H9 (cell line): ENCODE measurements around the gene ACSF3. TPM values are rescaled to one million over a fixed set of nuclear protein-coding genes. Genes with fewer than 3 reads are reported as not detected.

Experiments
- DNase-seq: peaks from one replicate; pipeline ENCODE4 v3.0.0-alpha.2; 2017
- H2AFZ ChIP-seq: one replicate; pipeline ENCODE4 v1.6.1; 2013; ENCODE audit warnings: mild to moderate bottlenecking, low read length, control low read depth, moderate library complexity
- H2AK5ac ChIP-seq: 2 replicates; pipeline ENCODE4 v1.6.1; 2013; ENCODE audit warnings: low read length, control low read depth, mixed read lengths; ENCODE audit not compliant: insufficient read length
- H2BK120ac ChIP-seq: one replicate; pipeline ENCODE4 v1.6.1; 2013; ENCODE audit warnings: low read depth, mild to moderate bottlenecking, low read length, control low read depth, inconsistent platforms; ENCODE audit not compliant: poor library complexity, severe bottlenecking
- H2BK12ac ChIP-seq: 2 replicates; pipeline ENCODE4 v1.6.1; 2013; ENCODE audit warnings: low read length, control low read depth, mixed read lengths, low read depth; ENCODE audit not compliant: insufficient read length
- H2BK15ac ChIP-seq: 2 replicates; pipeline ENCODE4 v1.6.1; 2013; ENCODE audit warnings: low read depth, low read length, control low read depth
- H2BK20ac ChIP-seq: one replicate; pipeline ENCODE4 v1.6.1; 2013; ENCODE audit warnings: low read depth, mild to moderate bottlenecking, low read length, control low read depth, inconsistent platforms; ENCODE audit not compliant: poor library complexity, severe bottlenecking
- H2BK5ac ChIP-seq: 2 replicates; pipeline ENCODE4 v1.6.1; 2013; ENCODE audit warnings: low read length, control low read depth, mixed read lengths; ENCODE audit not compliant: insufficient read length
- H3K14ac ChIP-seq: 2 replicates; pipeline ENCODE4 v1.6.1; 2013; ENCODE audit warnings: low read length, control low read depth; ENCODE audit not compliant: insufficient read depth
- H3K18ac ChIP-seq: 2 replicates; pipeline ENCODE4 v1.6.1; 2013; ENCODE audit warnings: low read depth, mild to moderate bottlenecking, mixed read lengths, low read length, control low read depth; ENCODE audit not compliant: insufficient read length
- H3K23ac ChIP-seq: 2 replicates; pipeline ENCODE4 v1.6.1; 2013; ENCODE audit warnings: low read length, control low read depth, mixed read lengths, low read depth; ENCODE audit not compliant: insufficient read length
- H3K23me2 ChIP-seq: 2 replicates; pipeline ENCODE4 v1.6.1; 2013; ENCODE audit warnings: low read depth, mild to moderate bottlenecking, mixed read lengths, low read length, control low read depth; ENCODE audit not compliant: insufficient read length, poor library complexity, severe bottlenecking
- H3K27ac ChIP-seq: 2 replicates; pipeline ENCODE4 v1.5.1; 2013; ENCODE audit warnings: low read length, control low read depth, mixed read lengths, low read depth; ENCODE audit not compliant: insufficient read length
- H3K27me3 ChIP-seq: 2 replicates; pipeline ENCODE4 v1.6.1; 2013; ENCODE audit warnings: low read length, control low read depth, inconsistent platforms; ENCODE audit not compliant: insufficient read depth
- H3K4ac ChIP-seq: 2 replicates; pipeline ENCODE4 v1.6.1; 2013; ENCODE audit warnings: low read depth, mild to moderate bottlenecking, control low read depth, inconsistent platforms, low read length, moderate library complexity
- H3K4me1 ChIP-seq: 2 replicates; pipeline ENCODE4 v1.6.1; 2013; ENCODE audit warnings: low read length, control low read depth, inconsistent platforms; ENCODE audit not compliant: insufficient read depth
- H3K4me2 ChIP-seq: 2 replicates; pipeline ENCODE4 v1.6.1; 2013; ENCODE audit warnings: low read length, control low read depth, mixed read lengths; ENCODE audit not compliant: insufficient read length, insufficient read depth
- H3K56ac ChIP-seq: 2 replicates; pipeline ENCODE4 v1.6.1; 2013; ENCODE audit warnings: low read depth, mild to moderate bottlenecking, mixed read lengths, low read length, control low read depth; ENCODE audit not compliant: insufficient read length
- H3K79me1 ChIP-seq: 2 replicates; pipeline ENCODE4 v1.6.1; 2013; ENCODE audit warnings: low read depth, mild to moderate bottlenecking, moderate library complexity, low read length, control low read depth, inconsistent platforms; ENCODE audit not compliant: insufficient read depth, poor library complexity, severe bottlenecking
- H3K79me2 ChIP-seq: 2 replicates; pipeline ENCODE4 v1.6.1; 2013; ENCODE audit warnings: low read length, control low read depth, inconsistent platforms; ENCODE audit not compliant: insufficient read depth
- H3K9ac ChIP-seq: 2 replicates; pipeline ENCODE4 v1.6.1; 2013; ENCODE audit warnings: low read length, control low read depth, mixed read lengths; ENCODE audit not compliant: insufficient read length; ENCODE audit errors: extremely low read depth
- H3K9me3 ChIP-seq: one replicate; pipeline ENCODE4 v1.6.1; 2013; ENCODE audit warnings: low read depth, low read length, inconsistent platforms; ENCODE audit not compliant: control insufficient read depth
- H3T11ph ChIP-seq: one replicate; pipeline ENCODE4 v1.6.1; 2013; ENCODE audit warnings: mild to moderate bottlenecking, low read length, control low read depth, inconsistent platforms
- H4K20me1 ChIP-seq: one replicate; pipeline ENCODE4 v1.6.1; 2013; ENCODE audit not compliant: control insufficient read depth, insufficient read length, insufficient read depth
- H4K5ac ChIP-seq: 2 replicates; pipeline ENCODE4 v1.6.1; 2013; ENCODE audit warnings: low read depth, mild to moderate bottlenecking, mixed read lengths, low read length, control low read depth; ENCODE audit not compliant: insufficient read length
- H4K8ac ChIP-seq: replicated peaks from 2 replicates; pipeline ENCODE4 v1.6.1; 2013; ENCODE audit warnings: low read length, control low read depth, mixed read lengths, low read depth; ENCODE audit not compliant: insufficient read length
- H4K91ac ChIP-seq: 2 replicates; pipeline ENCODE4 v1.6.1; 2013; ENCODE audit warnings: low read depth, mild to moderate bottlenecking, moderate library complexity, mixed read lengths, low read length, control low read depth; ENCODE audit not compliant: insufficient read length
- H3K27ac Mint-ChIP-seq, 3 experiments: 2 replicates in 2 of 3; 3 replicates in 1 of 3; pipeline ENCODE4 v1.8.0; 2020 to 2021; ENCODE audit warnings: mixed read lengths in 3 of 3, mild to moderate bottlenecking in 1 of 3, moderate library complexity in 1 of 3
- H3K27me3 Mint-ChIP-seq: 2 replicates; pipeline ENCODE4 v1.8.0; 2021; ENCODE audit warnings: low read depth, mild to moderate bottlenecking, moderate library complexity, mixed read lengths
- H3K36me3 Mint-ChIP-seq, 3 experiments: 2 replicates in 2 of 3; 3 replicates in 1 of 3; pipeline ENCODE4 v1.8.0; 2020 to 2021; ENCODE audit warnings: low read depth in 3 of 3, mixed read lengths in 3 of 3; ENCODE audit not compliant: insufficient read depth in 1 of 3
- H3K4me1 Mint-ChIP-seq, 2 experiments: 2 replicates each; pipeline ENCODE4 v1.8.0; 2020; ENCODE audit warnings: mixed read lengths in 2 of 2
- H3K4me3 Mint-ChIP-seq, 2 experiments: 2 replicates in 1 of 2; 3 replicates in 1 of 2; pipeline ENCODE4 v1.8.0; 2020 to 2021; ENCODE audit warnings: mild to moderate bottlenecking in 2 of 2, mixed read lengths in 2 of 2, moderate library complexity in 1 of 2
- H3K9me3 Mint-ChIP-seq, 2 experiments: 2 replicates in 1 of 2; 3 replicates in 1 of 2; pipeline ENCODE4 v1.8.0; 2020; ENCODE audit warnings: mild to moderate bottlenecking in 2 of 2, mixed read lengths in 2 of 2, moderate library complexity in 1 of 2
- WGBS: extraction: QIAGEN DNeasy Blood & Tissue Kit; methylation state at CpG from one replicate; pipeline ENCODE4 v1.1.7; 2013; ENCODE audit warnings: missing lambda C conversion rate, low lambda C conversion rate, mixed read lengths; ENCODE audit not compliant: insufficient read length; ENCODE audit errors: extremely low coverage; 5-methylcytosine and 5-hydroxymethylcytosine counted together
- total RNA-seq: library from RNA; stranded (reverse); gene quantifications from 2 replicates; pipeline ENCODE4 v1.2.1, GENCODE V29; 2021
- TF ChIP-seq, protein P1 (sequence below): fragments of 200-600 bp; sonication (generic); conservative IDR thresholded peaks from 3 replicates; pipeline ENCODE4 v1.8.0; 2021; ENCODE audit warnings: antibody characterized with exemption, mild to moderate bottlenecking

Gene ACSF3
- total RNA-seq, 1 experiment from 2014 or later = 31.3 TPM

GRCh38 chr16:89121691-89122321, 28.2 kb downstream of the ACSF3 start:
- H4K20me1 ChIP-seq = no peaks in the 10 kb centered on the region
- no peak overlapping the region for H3T11ph ChIP-seq
- H2BK15ac ChIP-seq = no peak overlapping the region
- no peaks in the 10 kb centered on the region; the same call in 1 of the 2 replicates for H3K4me1 ChIP-seq
- TF ChIP-seq, protein P1, sequence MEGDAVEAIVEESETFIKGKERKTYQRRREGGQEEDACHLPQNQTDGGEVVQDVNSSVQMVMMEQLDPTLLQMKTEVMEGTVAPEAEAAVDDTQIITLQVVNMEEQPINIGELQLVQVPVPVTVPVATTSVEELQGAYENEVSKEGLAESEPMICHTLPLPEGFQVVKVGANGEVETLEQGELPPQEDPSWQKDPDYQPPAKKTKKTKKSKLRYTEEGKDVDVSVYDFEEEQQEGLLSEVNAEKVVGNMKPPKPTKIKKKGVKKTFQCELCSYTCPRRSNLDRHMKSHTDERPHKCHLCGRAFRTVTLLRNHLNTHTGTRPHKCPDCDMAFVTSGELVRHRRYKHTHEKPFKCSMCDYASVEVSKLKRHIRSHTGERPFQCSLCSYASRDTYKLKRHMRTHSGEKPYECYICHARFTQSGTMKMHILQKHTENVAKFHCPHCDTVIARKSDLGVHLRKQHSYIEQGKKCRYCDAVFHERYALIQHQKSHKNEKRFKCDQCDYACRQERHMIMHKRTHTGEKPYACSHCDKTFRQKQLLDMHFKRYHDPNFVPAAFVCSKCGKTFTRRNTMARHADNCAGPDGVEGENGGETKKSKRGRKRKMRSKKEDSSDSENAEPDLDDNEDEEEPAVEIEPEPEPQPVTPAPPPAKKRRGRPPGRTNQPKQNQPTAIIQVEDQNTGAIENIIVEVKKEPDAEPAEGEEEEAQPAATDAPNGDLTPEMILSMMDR = no peak
- H3K23me2 ChIP-seq = no peaks in the 10 kb centered on the region
- H3K36me3 Mint-ChIP-seq = peaks cover 29 to 68% (median 59%) of the 10 kb centered on the region in 3 experiments
- no peak overlapping the region for H3K4me2 ChIP-seq
- no peak for DNase-seq
- H3K27me3 ChIP-seq = no peaks in the 10 kb centered on the region
- no peak overlapping the region for H2BK120ac ChIP-seq
- no peak overlapping the region for H4K5ac ChIP-seq
- H3K27ac Mint-ChIP-seq = no peak overlapping the region; a peak in 1 of 7 replicates
- H3K4me3 Mint-ChIP-seq = no peak overlapping the region
- no peak overlapping the region for H2BK20ac ChIP-seq
- no peaks in the 10 kb centered on the region for H3K79me1 ChIP-seq
- H3K9me3 ChIP-seq = no peaks in the 10 kb centered on the region
- H3K4me1 Mint-ChIP-seq = peaks cover 6 to 9% of the 10 kb centered on the region in 2 experiments; a peak in 2 of 4 replicates
- no peak overlapping the region for H2AK5ac ChIP-seq
- H3K79me2 ChIP-seq = no peaks in the 10 kb centered on the region
- no peak overlapping the region for H2BK12ac ChIP-seq
- H3K56ac ChIP-seq = no peak overlapping the region
- no peak overlapping the region for H3K14ac ChIP-seq
- no peak overlapping the region for H4K8ac ChIP-seq
- no peak overlapping the region for H2BK5ac ChIP-seq
- H3K9ac ChIP-seq = no peak overlapping the region
- no peak overlapping the region for H3K18ac ChIP-seq
- no peak overlapping the region for H4K91ac ChIP-seq
- no peak overlapping the region for H3K27ac ChIP-seq
- no CpG with 5 or more reads among the region's 24 CpGs for WGBS
- no peak overlapping the region for H3K23ac ChIP-seq
- no peaks in the 10 kb centered on the region; a peak in 2 of 5 replicates for H3K9me3 Mint-ChIP-seq
- H3K27me3 Mint-ChIP-seq = no peaks in the 10 kb centered on the region
- H3K4ac ChIP-seq = no peak overlapping the region
- H2AFZ ChIP-seq = no peak overlapping the region
